Measurements from ENCODE around the gene NR3C1. TPM values are rescaled to one million over a fixed set of nuclear protein-coding genes. Genes with fewer than 3 reads are reported as not detected.

NR3C1 gene
- total and polyA plus RNA-seq, 2 of the 13 experiments (the other 11 are each of a cell fraction or from before 2014, with no cell fraction given) = 10.0 to 24.3 TPM

DNA sequence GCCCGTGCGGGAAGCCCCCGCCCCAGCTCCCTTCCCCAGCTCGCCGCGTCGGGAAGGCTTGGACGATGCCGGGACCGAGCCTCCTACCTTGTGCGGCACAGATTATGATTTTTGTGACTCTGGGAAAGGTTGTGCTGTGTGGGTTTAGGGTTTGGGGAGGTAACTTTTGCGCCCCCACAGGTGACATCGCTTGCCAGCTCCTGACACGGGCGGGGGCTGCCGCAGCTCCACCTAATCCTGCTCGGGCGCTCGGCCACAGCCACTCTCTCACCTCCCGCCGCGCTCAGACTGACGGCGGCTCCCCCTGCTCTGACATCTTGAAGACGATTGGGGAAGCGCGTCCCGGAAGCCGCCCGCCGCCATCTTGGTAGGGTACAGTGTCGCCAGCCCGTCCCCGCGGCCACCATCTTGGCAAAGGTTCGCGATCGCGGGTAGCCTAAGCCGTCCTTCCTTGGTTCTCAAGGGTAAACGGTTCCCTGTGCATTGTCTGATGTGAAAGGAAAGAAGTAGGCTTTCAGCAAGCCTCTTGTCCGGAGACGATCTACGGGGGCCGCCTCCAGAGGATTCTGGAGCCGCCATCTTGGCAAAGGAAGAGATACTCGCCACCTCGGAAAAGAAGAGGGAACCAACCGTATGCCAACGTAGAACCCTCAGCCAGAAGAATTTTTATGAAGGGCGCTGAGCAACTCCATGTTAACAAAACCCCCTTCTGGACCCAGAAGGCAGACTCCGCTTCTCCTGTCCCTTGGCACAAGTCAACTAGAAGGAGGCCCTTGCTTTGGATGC, 1.8 kb upstream of the NR3C1 start (continued):
- TF ChIP-seq, protein P1, sequence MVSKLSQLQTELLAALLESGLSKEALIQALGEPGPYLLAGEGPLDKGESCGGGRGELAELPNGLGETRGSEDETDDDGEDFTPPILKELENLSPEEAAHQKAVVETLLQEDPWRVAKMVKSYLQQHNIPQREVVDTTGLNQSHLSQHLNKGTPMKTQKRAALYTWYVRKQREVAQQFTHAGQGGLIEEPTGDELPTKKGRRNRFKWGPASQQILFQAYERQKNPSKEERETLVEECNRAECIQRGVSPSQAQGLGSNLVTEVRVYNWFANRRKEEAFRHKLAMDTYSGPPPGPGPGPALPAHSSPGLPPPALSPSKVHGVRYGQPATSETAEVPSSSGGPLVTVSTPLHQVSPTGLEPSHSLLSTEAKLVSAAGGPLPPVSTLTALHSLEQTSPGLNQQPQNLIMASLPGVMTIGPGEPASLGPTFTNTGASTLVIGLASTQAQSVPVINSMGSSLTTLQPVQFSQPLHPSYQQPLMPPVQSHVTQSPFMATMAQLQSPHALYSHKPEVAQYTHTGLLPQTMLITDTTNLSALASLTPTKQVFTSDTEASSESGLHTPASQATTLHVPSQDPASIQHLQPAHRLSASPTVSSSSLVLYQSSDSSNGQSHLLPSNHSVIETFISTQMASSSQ (IDR thresholded peaks at IDR 0.05; ENCODE audit: low read depth) = no peak
- TF ChIP-seq, protein P1 (CRISPR knock-in tag; IDR thresholded peaks at IDR 0.05; ENCODE audit: borderline replicate concordance) = no peak
- TF ChIP-seq, protein P2, sequence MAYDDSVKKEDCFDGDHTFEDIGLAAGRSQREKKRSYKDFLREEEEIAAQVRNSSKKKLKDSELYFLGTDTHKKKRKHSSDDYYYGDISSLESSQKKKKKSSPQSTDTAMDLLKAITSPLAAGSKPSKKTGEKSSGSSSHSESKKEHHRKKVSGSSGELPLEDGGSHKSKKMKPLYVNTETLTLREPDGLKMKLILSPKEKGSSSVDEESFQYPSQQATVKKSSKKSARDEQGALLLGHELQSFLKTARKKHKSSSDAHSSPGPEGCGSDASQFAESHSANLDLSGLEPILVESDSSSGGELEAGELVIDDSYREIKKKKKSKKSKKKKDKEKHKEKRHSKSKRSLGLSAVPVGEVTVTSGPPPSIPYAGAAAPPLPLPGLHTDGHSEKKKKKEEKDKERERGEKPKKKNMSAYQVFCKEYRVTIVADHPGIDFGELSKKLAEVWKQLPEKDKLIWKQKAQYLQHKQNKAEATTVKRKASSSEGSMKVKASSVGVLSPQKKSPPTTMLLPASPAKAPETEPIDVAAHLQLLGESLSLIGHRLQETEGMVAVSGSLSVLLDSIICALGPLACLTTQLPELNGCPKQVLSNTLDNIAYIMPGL (CRISPR knock-in tag; IDR thresholded peaks at IDR 0.05; ENCODE audit: borderline replicate concordance in 1 of 2, low read depth in 1 of 2) = peak; percentile 84 to 86; a peak in 3 of 4 replicates
- TF ChIP-seq TCF7L2 (IDR thresholded peaks at IDR 0.05; ENCODE audit: low read depth, low read length) (no peak), ZNF607 (CRISPR knock-in tag; IDR thresholded peaks at IDR 0.05; ENCODE audit: borderline replicate concordance) (peak; percentile 83), KMT2B (CRISPR knock-in tag; IDR thresholded peaks at IDR 0.05) (peak; percentile 90; the same call in 1 of the 2 replicates), ZNF234 (CRISPR knock-in tag; conservative IDR thresholded peaks at IDR 0.05) (no peak), ZNF232 (CRISPR knock-in tag; IDR thresholded peaks at IDR 0.05; ENCODE audit: borderline replicate concordance) (no peak), TARDBP (CRISPR knock-in tag; IDR thresholded peaks at IDR 0.05) (no peak), ZNF816 (CRISPR knock-in tag; IDR thresholded peaks at IDR 0.05; ENCODE audit: borderline replicate concordance) (peak; percentile 70; the same call in 1 of the 2 replicates), RFXAP (CRISPR knock-in tag; IDR thresholded peaks at IDR 0.05; ENCODE audit: borderline replicate concordance) (no peak), ZNF350 (CRISPR knock-in tag; IDR thresholded peaks at IDR 0.05; ENCODE audit: borderline replicate concordance, low read depth) (peak; percentile 88), NFKBIZ (CRISPR knock-in tag; IDR thresholded peaks at IDR 0.05) (0 out of 2 replicates have a peak, but pooled peaks have one; percentile 26), SUZ12 (IDR thresholded peaks at IDR 0.05; ENCODE audit: low read depth, low read length) (no peak), ZNF75D (CRISPR knock-in tag; IDR thresholded peaks at IDR 0.05; ENCODE audit: borderline replicate concordance) (no peak), ZFP82 (CRISPR knock-in tag; IDR thresholded peaks at IDR 0.05; ENCODE audit: borderline replicate concordance) (peak; percentile 70; the same call in 1 of the 2 replicates), SOX5 (CRISPR knock-in tag; IDR thresholded peaks at IDR 0.05; ENCODE audit: borderline replicate concordance) (peak; percentile 48)
- TF ChIP-seq, protein P3, sequence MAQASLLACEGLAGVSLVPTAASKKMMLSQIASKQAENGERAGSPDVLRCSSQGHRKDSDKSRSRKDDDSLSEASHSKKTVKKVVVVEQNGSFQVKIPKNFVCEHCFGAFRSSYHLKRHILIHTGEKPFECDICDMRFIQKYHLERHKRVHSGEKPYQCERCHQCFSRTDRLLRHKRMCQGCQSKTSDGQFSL (CRISPR knock-in tag; IDR thresholded peaks at IDR 0.05) = no peak
- TF ChIP-seq, protein P4, sequence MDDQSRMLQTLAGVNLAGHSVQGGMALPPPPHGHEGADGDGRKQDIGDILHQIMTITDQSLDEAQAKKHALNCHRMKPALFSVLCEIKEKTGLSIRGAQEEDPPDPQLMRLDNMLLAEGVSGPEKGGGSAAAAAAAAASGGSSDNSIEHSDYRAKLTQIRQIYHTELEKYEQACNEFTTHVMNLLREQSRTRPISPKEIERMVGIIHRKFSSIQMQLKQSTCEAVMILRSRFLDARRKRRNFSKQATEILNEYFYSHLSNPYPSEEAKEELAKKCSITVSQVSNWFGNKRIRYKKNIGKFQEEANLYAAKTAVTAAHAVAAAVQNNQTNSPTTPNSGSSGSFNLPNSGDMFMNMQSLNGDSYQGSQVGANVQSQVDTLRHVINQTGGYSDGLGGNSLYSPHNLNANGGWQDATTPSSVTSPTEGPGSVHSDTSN (CRISPR knock-in tag; IDR thresholded peaks at IDR 0.05; ENCODE audit: borderline replicate concordance) = no peak
- TF ChIP-seq, protein P5, sequence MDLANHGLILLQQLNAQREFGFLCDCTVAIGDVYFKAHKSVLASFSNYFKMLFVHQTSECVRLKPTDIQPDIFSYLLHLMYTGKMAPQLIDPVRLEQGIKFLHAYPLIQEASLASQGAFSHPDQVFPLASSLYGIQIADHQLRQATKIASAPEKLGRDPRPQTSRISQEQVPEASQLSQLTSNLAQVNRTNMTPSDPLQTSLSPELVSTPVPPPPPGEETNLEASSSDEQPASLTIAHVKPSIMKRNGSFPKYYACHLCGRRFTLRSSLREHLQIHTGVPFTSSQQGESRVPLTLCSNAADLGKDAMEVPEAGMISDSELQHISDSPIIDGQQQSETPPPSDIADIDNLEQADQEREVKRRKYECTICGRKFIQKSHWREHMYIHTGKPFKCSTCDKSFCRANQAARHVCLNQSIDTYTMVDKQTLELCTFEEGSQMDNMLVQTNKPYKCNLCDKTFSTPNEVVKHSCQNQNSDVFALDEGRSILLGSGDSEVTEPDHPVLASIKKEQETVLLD (CRISPR knock-in tag; IDR thresholded peaks at IDR 0.05; ENCODE audit: low read depth) = 0 out of 2 replicates have a peak, but pooled peaks have one; percentile 10

Data from HepG2 (cell line).